Liver (tissue), 9 donors: ENCODE data around the gene PARD3B. TPM values are rescaled to one million over a fixed set of nuclear protein-coding genes. Genes with fewer than 3 reads are reported as not detected.

Experiments used
- DNase-seq: peaks from one replicate; pipeline ENCODE4 v3.0.0-alpha.2; 2017; ENCODE audit warnings: low spot score
- H3K27ac ChIP-seq, 2 donors: one replicate each; pipeline ENCODE4 v1.7.0; 2013; ENCODE audit warnings: inconsistent platforms in 2 of 2, low read length in 2 of 2, control low read depth in 1 of 2, low read depth in 1 of 2, mild to moderate bottlenecking in 1 of 2
- H3K27me3 ChIP-seq, 4 donors: one replicate each; pipeline versions ENCODE4 v1.6.1 to v1.7.0; 2013; ENCODE audit warnings: low read length in 3 of 4, inconsistent platforms in 1 of 4, mild to moderate bottlenecking in 1 of 4, moderate library complexity in 1 of 4; ENCODE audit not compliant: control insufficient read depth in 4 of 4, insufficient read depth in 4 of 4
- H3K36me3 ChIP-seq, 4 donors: one replicate each; pipeline versions ENCODE4 v1.6.1 to v1.7.0; 2013; ENCODE audit warnings: low read length in 3 of 4, mild to moderate bottlenecking in 3 of 4, low read depth in 1 of 4, moderate library complexity in 1 of 4; ENCODE audit not compliant: control insufficient read depth in 4 of 4, insufficient read depth in 3 of 4
- H3K4me1 ChIP-seq, 4 donors: one replicate each; pipeline versions ENCODE4 v1.6.1 to v1.7.0; 2013; ENCODE audit warnings: low read length in 3 of 4, mild to moderate bottlenecking in 3 of 4, moderate library complexity in 1 of 4; ENCODE audit not compliant: control insufficient read depth in 4 of 4, insufficient read depth in 4 of 4
- H3K4me3 ChIP-seq, 3 donors: one replicate each; pipeline versions ENCODE4 v1.6.1 to v1.7.0; 2013; ENCODE audit warnings: low read length in 3 of 3, control low read depth in 1 of 3, low read depth in 1 of 3, mild to moderate bottlenecking in 1 of 3
- H3K9ac ChIP-seq, 2 donors: one replicate each; pipeline ENCODE4 v1.7.0; 2013; ENCODE audit warnings: low read length in 2 of 2, mild to moderate bottlenecking in 2 of 2, moderate library complexity in 2 of 2, control low read depth in 1 of 2, low read depth in 1 of 2
- H3K9me3 ChIP-seq, 4 donors: one replicate each; pipeline versions ENCODE4 v1.6.1 to v1.7.0; 2013; ENCODE audit warnings: low read length in 3 of 4; ENCODE audit not compliant: control insufficient read depth in 4 of 4
- CTCF ChIP-seq: fragments of 150-350 bp; IDR thresholded peaks from 2 replicates; pipeline ENCODE4 v1.5.1; 2017; ENCODE audit warnings: improper control_type of control experiment, low read depth, low read length; ENCODE audit not compliant: missing input control
- EGR1 ChIP-seq, 2 donors: IDR thresholded peaks; 2 replicates each; pipeline ENCODE4 v1.6.1; 2016 to 2018; ENCODE audit warnings: antibody characterized with exemption in 2 of 2, low read depth in 2 of 2
- FOXA1 ChIP-seq: IDR thresholded peaks from 2 replicates; pipeline ENCODE4 v1.6.1; 2016; ENCODE audit warnings: antibody characterized with exemption
- FOXA2 ChIP-seq: IDR thresholded peaks from 2 replicates; pipeline ENCODE4 v1.6.1; 2016; ENCODE audit warnings: antibody characterized with exemption
- GABPA ChIP-seq, 2 donors: IDR thresholded peaks in 1 of 2; conservative IDR thresholded peaks in 1 of 2; 2 replicates each; pipeline ENCODE4 v1.6.1; 2016; ENCODE audit warnings: antibody characterized with exemption in 2 of 2, mild to moderate bottlenecking in 1 of 2, moderate library complexity in 1 of 2
- HNF4A ChIP-seq, 2 donors: conservative IDR thresholded peaks; 2 replicates each; pipeline ENCODE4 v1.6.1; 2016; ENCODE audit warnings: antibody characterized with exemption in 2 of 2, mild to moderate bottlenecking in 2 of 2
- HNF4G ChIP-seq: IDR thresholded peaks from 2 replicates; pipeline ENCODE4 v1.6.1; 2016; ENCODE audit warnings: antibody characterized with exemption
- JUND ChIP-seq, 2 donors: IDR thresholded peaks; 2 replicates each; pipeline ENCODE4 v1.6.1; 2016; ENCODE audit warnings: antibody characterized with exemption in 2 of 2
- RAD21 ChIP-seq, 2 donors: IDR thresholded peaks; 2 replicates each; pipeline ENCODE4 v1.6.1; 2016; ENCODE audit warnings: antibody characterized with exemption in 2 of 2, mild to moderate bottlenecking in 2 of 2
- REST ChIP-seq: IDR thresholded peaks from 2 replicates; pipeline ENCODE4 v1.6.1; 2016; ENCODE audit warnings: antibody characterized with exemption, mild to moderate bottlenecking
- RXRA ChIP-seq, 2 donors: IDR thresholded peaks; 2 replicates each; pipeline ENCODE4 v1.6.1; 2017 to 2018; ENCODE audit warnings: antibody characterized with exemption in 2 of 2, mild to moderate bottlenecking in 1 of 2
- SP1 ChIP-seq: IDR thresholded peaks from 2 replicates; pipeline ENCODE4 v1.6.1; 2018; ENCODE audit warnings: antibody characterized with exemption, mild to moderate bottlenecking
- TAF1 ChIP-seq: conservative IDR thresholded peaks from 2 replicates; pipeline ENCODE4 v1.6.1; 2016; ENCODE audit warnings: antibody characterized with exemption, mild to moderate bottlenecking
- YY1 ChIP-seq: IDR thresholded peaks from 2 replicates; pipeline ENCODE4 v1.6.1; 2016; ENCODE audit warnings: antibody characterized with exemption, mild to moderate bottlenecking
- WGBS: extraction: QIAGEN DNeasy Blood & Tissue Kit; methylation state at CpG from one replicate; pipeline ENCODE4 v1.1.7; 2013; 5-methylcytosine and 5-hydroxymethylcytosine counted together
- polyA plus RNA-seq, 2 donors: library from polyadenylated mRNA; stranded (reverse) in 1 of 2; unstranded in 1 of 2; fragments of 200-250 nt in 1 of 2; fragments of >200 nt in 1 of 2; fragmentation: Nextera tagmentation in 1 of 2; extraction: Ambion mirVana in 1 of 2; gene quantifications; one replicate each; pipeline versions ENCODE4 v1.2.1 to v1.2.3, GENCODE V29; 2013 to 2015
- total RNA-seq, 2 donors: library from RNA; depleted of rRNA; stranded (reverse); fragments of >200 nt; gene quantifications; one replicate each; pipeline ENCODE4 v1.2.3, GENCODE V29; 2014
- TF ChIP-seq, protein P1 (sequence below): IDR thresholded peaks from 2 replicates; pipeline ENCODE4 v1.6.1; 2016; ENCODE audit warnings: antibody characterized with exemption
- TF ChIP-seq, protein P2 (sequence below): IDR thresholded peaks from 2 replicates; pipeline ENCODE4 v1.6.1; 2016; ENCODE audit warnings: antibody characterized with exemption
- TF ChIP-seq, protein P3 (sequence below): IDR thresholded peaks from 2 replicates; pipeline ENCODE4 v1.6.1; 2016; ENCODE audit warnings: antibody characterized with exemption
- donor health status: healthy.
- donor health status: healthy.
- donor health status: healthy.
- donor health status: healthy.
- donor health status: healthy.

Gene PARD3B
- total and polyA plus RNA-seq, 4 donors: 1.1 to 10.3 (median 3.7) TPM

GRCh38 chr2:204715361-204715760 lies 170.1 kb downstream of the PARD3B start:
- Histone ChIP-seq H3K4me1 (no peaks in the 10 kb centered on the region), H3K27me3 (no peaks in the 10 kb centered on the region), H3K4me3 (no peak overlapping the region), H3K9ac (no peak overlapping the region), H3K9me3 (no peaks in the 10 kb centered on the region), H3K36me3 (no peaks in the 10 kb centered on the region), H3K27ac (no peak overlapping the region)
- no peak for TF ChIP-seq EGR1 (IDR thresholded peaks at IDR 0.05; ENCODE audit: low read depth in 2 of 2)
- TF ChIP-seq RXRA (IDR thresholded peaks at IDR 0.05): no peak
- TF ChIP-seq FOXA1: no peak
- TF ChIP-seq JUND (IDR thresholded peaks at IDR 0.05): no peak
- no peak for TF ChIP-seq YY1
- no peak for TF ChIP-seq SP1
- TF ChIP-seq HNF4G: no peak
- TF ChIP-seq RAD21 (IDR thresholded peaks at IDR 0.05): no peak
- TF ChIP-seq HNF4A (conservative IDR thresholded peaks at IDR 0.05): no peak
- no peak for TF ChIP-seq CTCF
- TF ChIP-seq, protein P1, sequence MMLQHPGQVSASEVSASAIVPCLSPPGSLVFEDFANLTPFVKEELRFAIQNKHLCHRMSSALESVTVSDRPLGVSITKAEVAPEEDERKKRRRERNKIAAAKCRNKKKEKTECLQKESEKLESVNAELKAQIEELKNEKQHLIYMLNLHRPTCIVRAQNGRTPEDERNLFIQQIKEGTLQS: no peak
- TF ChIP-seq TAF1: no peak
- no peak for TF ChIP-seq REST
- TF ChIP-seq FOXA2: no peak
- TF ChIP-seq, protein P2, sequence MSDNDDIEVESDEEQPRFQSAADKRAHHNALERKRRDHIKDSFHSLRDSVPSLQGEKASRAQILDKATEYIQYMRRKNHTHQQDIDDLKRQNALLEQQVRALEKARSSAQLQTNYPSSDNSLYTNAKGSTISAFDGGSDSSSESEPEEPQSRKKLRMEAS: no peak
- no peak for TF ChIP-seq GABPA (IDR thresholded peaks at IDR 0.05 in 1 of 2, conservative IDR thresholded peaks at IDR 0.05 in 1 of 2)
- DNase-seq: no peak
- 92% methylated on average over 2 of the region's 2 CpGs for WGBS

- Histone ChIP-seq H3K4me3 (no peak overlapping the region), H3K27me3 (no peaks in the 10 kb centered on the region)
- no peak for DNase-seq
- TF ChIP-seq FOXA2: no peak
- no peak for TF ChIP-seq FOXA1
- TF ChIP-seq TAF1: no peak
- no peak for TF ChIP-seq JUND (IDR thresholded peaks at IDR 0.05)
- no peak for TF ChIP-seq YY1
- TF ChIP-seq REST: no peak
- TF ChIP-seq HNF4A (conservative IDR thresholded peaks at IDR 0.05): no peak
- TF ChIP-seq RXRA (IDR thresholded peaks at IDR 0.05): no peak
- TF ChIP-seq SP1: no peak
- no peak for TF ChIP-seq EGR1 (IDR thresholded peaks at IDR 0.05; ENCODE audit: low read depth in 2 of 2)
- TF ChIP-seq, protein P3, sequence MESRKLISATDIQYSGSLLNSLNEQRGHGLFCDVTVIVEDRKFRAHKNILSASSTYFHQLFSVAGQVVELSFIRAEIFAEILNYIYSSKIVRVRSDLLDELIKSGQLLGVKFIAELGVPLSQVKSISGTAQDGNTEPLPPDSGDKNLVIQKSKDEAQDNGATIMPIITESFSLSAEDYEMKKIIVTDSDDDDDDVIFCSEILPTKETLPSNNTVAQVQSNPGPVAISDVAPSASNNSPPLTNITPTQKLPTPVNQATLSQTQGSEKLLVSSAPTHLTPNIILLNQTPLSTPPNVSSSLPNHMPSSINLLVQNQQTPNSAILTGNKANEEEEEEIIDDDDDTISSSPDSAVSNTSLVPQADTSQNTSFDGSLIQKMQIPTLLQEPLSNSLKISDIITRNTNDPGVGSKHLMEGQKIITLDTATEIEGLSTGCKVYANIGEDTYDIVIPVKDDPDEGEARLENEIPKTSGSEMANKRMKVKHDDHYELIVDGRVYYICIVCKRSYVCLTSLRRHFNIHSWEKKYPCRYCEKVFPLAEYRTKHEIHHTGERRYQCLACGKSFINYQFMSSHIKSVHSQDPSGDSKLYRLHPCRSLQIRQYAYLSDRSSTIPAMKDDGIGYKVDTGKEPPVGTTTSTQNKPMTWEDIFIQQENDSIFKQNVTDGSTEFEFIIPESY: no peak
- TF ChIP-seq, protein P2: no peak
- no peak for TF ChIP-seq RAD21 (IDR thresholded peaks at IDR 0.05)
- TF ChIP-seq HNF4G: no peak
- no peak for TF ChIP-seq GABPA (IDR thresholded peaks at IDR 0.05 in 1 of 2, conservative IDR thresholded peaks at IDR 0.05 in 1 of 2)
Measured at GRCh38 chr2:204717591-204717990, 172.3 kb downstream of the PARD3B start.

More at GRCh38 chr2:204717591-204717990, 172.3 kb downstream of the PARD3B start:
- 92% methylated on average over 3 of the region's 3 CpGs for WGBS
- Histone ChIP-seq H3K36me3 (no peaks in the 10 kb centered on the region), H3K9ac (no peak overlapping the region), H3K9me3 (no peaks in the 10 kb centered on the region), H3K27ac (no peak overlapping the region), H3K4me1 (no peaks in the 10 kb centered on the region)
